Gastroesophageal sphincter (tissue), 3 donors: ENCODE measurements around the gene TFF1.

Source experiments
- POLR2A ChIP-seq, 2 donors: fragments of 450-650 bp; IDR thresholded peaks; one replicate each; pipeline ENCODE4 v1.6.1; 2017; ENCODE audit warnings: antibody characterized with exemption in 2 of 2, mild to moderate bottlenecking in 2 of 2, moderate library complexity in 1 of 2
- POLR2AphosphoS5 ChIP-seq: sonication (generic); formaldehyde crosslinking; IDR thresholded peaks from one replicate; pipeline ENCODE4 v1.6.1; 2017; ENCODE audit warnings: antibody characterized with exemption
- TF ChIP-seq, protein P1 (sequence below), 4 experiments: fragments of 200-600 bp in 2 of 4; fragments of 450-650 bp in 2 of 4; sonication (generic) in 1 of 4; IDR thresholded peaks; one replicate each; pipeline ENCODE4 v1.5.1; 2017 to 2019; ENCODE audit warnings: antibody characterized with exemption in 4 of 4, mild to moderate bottlenecking in 2 of 4, moderate library complexity in 2 of 4

DNA sequence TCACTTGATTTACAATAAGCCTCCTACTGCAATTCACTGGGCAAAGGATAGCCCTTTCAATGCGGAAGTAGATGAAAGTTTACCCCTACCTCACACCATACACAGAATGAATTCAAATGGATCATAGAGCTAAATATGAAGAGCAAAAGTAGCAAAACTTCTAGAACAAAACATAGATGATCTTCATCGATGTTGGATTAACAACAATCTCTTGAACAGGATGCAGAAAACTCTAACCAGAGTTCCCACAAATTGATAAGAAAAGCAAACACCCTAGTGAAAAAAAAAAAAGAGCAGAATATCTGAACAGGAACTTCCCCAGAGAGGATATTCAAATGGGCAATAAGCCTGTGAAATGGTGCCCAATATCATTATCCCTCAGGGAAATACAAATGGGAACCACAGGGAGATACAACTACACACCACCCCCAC, 35.5 kb upstream of the TFF1 start:
- TF ChIP-seq, protein P1, sequence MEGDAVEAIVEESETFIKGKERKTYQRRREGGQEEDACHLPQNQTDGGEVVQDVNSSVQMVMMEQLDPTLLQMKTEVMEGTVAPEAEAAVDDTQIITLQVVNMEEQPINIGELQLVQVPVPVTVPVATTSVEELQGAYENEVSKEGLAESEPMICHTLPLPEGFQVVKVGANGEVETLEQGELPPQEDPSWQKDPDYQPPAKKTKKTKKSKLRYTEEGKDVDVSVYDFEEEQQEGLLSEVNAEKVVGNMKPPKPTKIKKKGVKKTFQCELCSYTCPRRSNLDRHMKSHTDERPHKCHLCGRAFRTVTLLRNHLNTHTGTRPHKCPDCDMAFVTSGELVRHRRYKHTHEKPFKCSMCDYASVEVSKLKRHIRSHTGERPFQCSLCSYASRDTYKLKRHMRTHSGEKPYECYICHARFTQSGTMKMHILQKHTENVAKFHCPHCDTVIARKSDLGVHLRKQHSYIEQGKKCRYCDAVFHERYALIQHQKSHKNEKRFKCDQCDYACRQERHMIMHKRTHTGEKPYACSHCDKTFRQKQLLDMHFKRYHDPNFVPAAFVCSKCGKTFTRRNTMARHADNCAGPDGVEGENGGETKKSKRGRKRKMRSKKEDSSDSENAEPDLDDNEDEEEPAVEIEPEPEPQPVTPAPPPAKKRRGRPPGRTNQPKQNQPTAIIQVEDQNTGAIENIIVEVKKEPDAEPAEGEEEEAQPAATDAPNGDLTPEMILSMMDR (IDR thresholded peaks at IDR 0.05): no peak
- no peak for TF ChIP-seq POLR2AphosphoS5
- TF ChIP-seq POLR2A (IDR thresholded peaks at IDR 0.05): no peak
